CD4-positive, alpha-beta T cell (primary cell): Measurements from ENCODE around the gene C8B. TPM values are rescaled to one million over a fixed set of nuclear protein-coding genes. Genes with fewer than 3 reads are reported as not detected.

Source experiments
- ATAC-seq: fragments of 200-7000 bp; cut with Tn5 transposase; one replicate; pipeline ENCODE4 v1.10.0; 2022; ENCODE audit warnings: mild to moderate bottlenecking; ENCODE audit not compliant: poor library complexity
- CTCF ChIA-PET: fragments of 350-600 bp; sonication (Branson Sonifier 250); formaldehyde crosslinking; loops from one replicate; lab custom pipeline; 2021; ENCODE audit warnings: antibody characterized with exemption, inconsistent platforms; lab: Charles Lee
- POLR2A ChIA-PET: fragments of 350-600 bp; sonication (Branson Sonifier 250); formaldehyde crosslinking; loops from one replicate; lab custom pipeline; 2021; ENCODE audit warnings: antibody characterized with exemption, inconsistent platforms; lab: Charles Lee
- DNase-seq, 14 experiments: peaks; one replicate each; pipeline ENCODE4 v3.0.0-alpha.2; 2013 to 2020; ENCODE audit warnings: mixed read lengths in 2 of 14
- H3K27ac ChIP-seq, 2 donors: one replicate each; pipeline versions ENCODE4 v1.5.1 to v1.7.0; 2013; ENCODE audit warnings: low read length in 2 of 2, low read depth in 1 of 2, mild to moderate bottlenecking in 1 of 2
- H3K27me3 ChIP-seq, 2 experiments: 1 replicate in 1 of 2; 2 replicates in 1 of 2; pipeline versions ENCODE4 v1.6.1 to v1.7.0; 2013; ENCODE audit warnings: low read length in 2 of 2, control low read depth in 1 of 2, mild to moderate bottlenecking in 1 of 2, moderate library complexity in 1 of 2; ENCODE audit not compliant: insufficient read depth in 2 of 2, control insufficient read depth in 1 of 2
- H3K36me3 ChIP-seq: one replicate; pipeline ENCODE4 v1.6.1; 2013; ENCODE audit warnings: low read length, control low read depth; ENCODE audit not compliant: insufficient read depth
- H3K4me1 ChIP-seq: one replicate; pipeline ENCODE4 v1.6.1; 2013; ENCODE audit warnings: low read length, control low read depth; ENCODE audit not compliant: insufficient read depth
- H3K4me3 ChIP-seq: one replicate; pipeline ENCODE4 v1.5.1; 2013; ENCODE audit warnings: mild to moderate bottlenecking, low read length, moderate library complexity
- H3K9me3 ChIP-seq, 2 experiments: 1 replicate in 1 of 2; 2 replicates in 1 of 2; pipeline versions ENCODE4 v1.6.1 to v1.7.0; 2013; ENCODE audit warnings: low read length in 2 of 2, mild to moderate bottlenecking in 2 of 2, control low read depth in 1 of 2, moderate library complexity in 1 of 2; ENCODE audit not compliant: control insufficient read depth in 1 of 2, insufficient read depth in 1 of 2
- H3K27ac Mint-ChIP-seq: one replicate; pipeline ENCODE4 v1.8.0; 2020; ENCODE audit warnings: mixed read lengths
- H3K27me3 Mint-ChIP-seq: one replicate; pipeline ENCODE4 v1.8.0; 2021; ENCODE audit warnings: mixed read lengths
- H3K36me3 Mint-ChIP-seq: one replicate; pipeline ENCODE4 v1.8.0; 2021; ENCODE audit warnings: low read depth, mixed read lengths
- H3K4me1 Mint-ChIP-seq: one replicate; pipeline ENCODE4 v1.8.0; 2021; ENCODE audit warnings: low read depth, mixed read lengths
- H3K4me3 Mint-ChIP-seq: one replicate; pipeline ENCODE4 v1.8.0; 2020; ENCODE audit warnings: mild to moderate bottlenecking, mixed read lengths
- H3K9me3 Mint-ChIP-seq: one replicate; pipeline ENCODE4 v1.8.0; 2020; ENCODE audit warnings: mixed read lengths
- CTCF ChIP-seq: fragments of 200-600 bp; IDR thresholded peaks from one replicate; pipeline ENCODE4 v1.8.0; 2022; ENCODE audit warnings: antibody characterized with exemption, mild to moderate bottlenecking
- intact Hi-C, 2 experiments: fragments of 100-400 bp; cut with DNase I in 1 of 2; cut with micrococcal nuclease in 1 of 2; formaldehyde crosslinking; loops; one replicate each; pipeline versions ENCODE4 v1.15.1 to v1.9.0; 2023 to 2025; cut with DNase I, micrococcal nuclease
- total RNA-seq, 174 experiments: library from RNA in 2 of 174; stranded (reverse) in 2 of 174; gene quantifications; one replicate each; pipeline ENCODE4 v1.2.3 and lab custom pipeline; 2021 to 2026

Gene C8B
- total RNA-seq, 2 experiments from 2014 or later = not detected

GRCh38 chr1:56903778-56904177 lies 62.0 kb downstream of the C8B start:
- no peak overlapping the region for H3K4me3 ChIP-seq

GRCh38 chr1:56901716-56902115 lies 64.1 kb downstream of the C8B start:
- ChIA-PET CTCF (no interaction called here), POLR2A (no interaction called here)
- Mint-ChIP-seq H3K4me3 (no peak overlapping the region), H3K27me3 (no peaks in the 10 kb centered on the region), H3K9me3 (no peaks in the 10 kb centered on the region), H3K27ac (no peak overlapping the region), H3K36me3 (no peaks in the 10 kb centered on the region), H3K4me1 (no peaks in the 10 kb centered on the region)
- H3K27ac ChIP-seq = no peak overlapping the region
- H3K4me1 ChIP-seq = no peaks in the 10 kb centered on the region
- no peaks in the 10 kb centered on the region for H3K36me3 ChIP-seq
- H3K27me3 ChIP-seq = peaks cover 0 to 2% of the 10 kb centered on the region in 2 experiments
- ATAC-seq (no peak), DNase-seq (no peak)
- intact Hi-C loops = no loop called here
- TF ChIP-seq CTCF = no peak
- no peaks in the 10 kb centered on the region for H3K9me3 ChIP-seq
- H3K4me3 ChIP-seq = no peak overlapping the region

More at GRCh38 chr1:56903778-56904177, 62.0 kb downstream of the C8B start:
- ChIA-PET CTCF (no interaction called here), POLR2A (no interaction called here)
- H3K36me3 ChIP-seq = no peaks in the 10 kb centered on the region
- H3K4me1 Mint-ChIP-seq = no peaks in the 10 kb centered on the region
- H3K4me3 Mint-ChIP-seq = no peak overlapping the region
- no peak for DNase-seq
- no peak overlapping the region for H3K27ac Mint-ChIP-seq
- TF ChIP-seq CTCF = no peak
- no peaks in the 10 kb centered on the region for H3K9me3 ChIP-seq
- H3K36me3 Mint-ChIP-seq = no peaks in the 10 kb centered on the region
- no peak overlapping the region for H3K27ac ChIP-seq
- no peak for ATAC-seq
- no peaks in the 10 kb centered on the region for H3K27me3 Mint-ChIP-seq
- peaks cover 0 to 2% of the 10 kb centered on the region in 2 experiments for H3K27me3 ChIP-seq
- intact Hi-C loops = no loop called here
- H3K9me3 Mint-ChIP-seq = no peaks in the 10 kb centered on the region
- no peaks in the 10 kb centered on the region for H3K4me1 ChIP-seq

- ATAC-seq (no peak), DNase-seq (no peak)
- Mint-ChIP-seq H3K4me3 (no peak overlapping the region), H3K9me3 (no peaks in the 10 kb centered on the region), H3K36me3 (no peaks in the 10 kb centered on the region), H3K27ac (no peak overlapping the region), H3K4me1 (no peaks in the 10 kb centered on the region), H3K27me3 (no peaks in the 10 kb centered on the region)
- Histone ChIP-seq H3K27ac (no peak overlapping the region), H3K4me1 (no peaks in the 10 kb centered on the region), H3K9me3 (no peaks in the 10 kb centered on the region), H3K27me3 (peaks cover 0 to 2% of the 10 kb centered on the region in 2 experiments), H3K36me3 (no peaks in the 10 kb centered on the region), H3K4me3 (no peak overlapping the region)
- no peak for TF ChIP-seq CTCF
- ChIA-PET CTCF (no interaction called here), POLR2A (no interaction called here)
- intact Hi-C loops = no loop called here
Measured at GRCh38 chr1:56898879-56899278, 66.9 kb downstream of the C8B start.
